Neural cell (in vitro differentiated cells): Measurements from ENCODE around the gene AK1.

ENCODE experiments used
- POLR2AphosphoS5 ChIP-seq: IDR thresholded peaks from 2 replicates; pipeline ENCODE4 v1.6.1; 2012
- TF ChIP-seq, protein P1 (sequence below): fragments of 450-650 bp; IDR thresholded peaks from 2 replicates; pipeline ENCODE4 v1.5.1; 2014; ENCODE audit warnings: antibody characterized with exemption, mild to moderate bottlenecking, moderate library complexity; ENCODE audit not compliant: poor library complexity, severe bottlenecking

DNA sequence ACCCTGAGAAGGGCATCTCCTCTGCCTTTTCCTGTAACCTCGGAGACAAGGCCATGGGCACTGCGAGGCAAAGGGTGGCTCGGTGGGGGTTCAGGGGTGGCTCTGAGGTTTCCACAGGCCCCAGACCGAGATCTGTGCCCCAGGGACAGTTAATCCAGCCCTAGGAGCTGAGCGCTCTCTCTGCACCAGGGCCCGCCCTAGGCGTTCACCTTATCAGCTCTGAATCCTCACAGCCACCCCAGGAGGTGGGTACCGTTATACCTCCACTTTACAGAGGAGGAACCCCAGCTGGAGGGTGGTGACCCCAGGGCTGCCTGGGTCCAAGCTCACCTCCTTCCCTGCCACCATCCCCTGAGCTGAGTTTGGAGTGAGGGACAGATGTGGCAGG is 20.8 kb downstream of the AK1 start:
- TF ChIP-seq POLR2AphosphoS5: no peak
- TF ChIP-seq, protein P1, sequence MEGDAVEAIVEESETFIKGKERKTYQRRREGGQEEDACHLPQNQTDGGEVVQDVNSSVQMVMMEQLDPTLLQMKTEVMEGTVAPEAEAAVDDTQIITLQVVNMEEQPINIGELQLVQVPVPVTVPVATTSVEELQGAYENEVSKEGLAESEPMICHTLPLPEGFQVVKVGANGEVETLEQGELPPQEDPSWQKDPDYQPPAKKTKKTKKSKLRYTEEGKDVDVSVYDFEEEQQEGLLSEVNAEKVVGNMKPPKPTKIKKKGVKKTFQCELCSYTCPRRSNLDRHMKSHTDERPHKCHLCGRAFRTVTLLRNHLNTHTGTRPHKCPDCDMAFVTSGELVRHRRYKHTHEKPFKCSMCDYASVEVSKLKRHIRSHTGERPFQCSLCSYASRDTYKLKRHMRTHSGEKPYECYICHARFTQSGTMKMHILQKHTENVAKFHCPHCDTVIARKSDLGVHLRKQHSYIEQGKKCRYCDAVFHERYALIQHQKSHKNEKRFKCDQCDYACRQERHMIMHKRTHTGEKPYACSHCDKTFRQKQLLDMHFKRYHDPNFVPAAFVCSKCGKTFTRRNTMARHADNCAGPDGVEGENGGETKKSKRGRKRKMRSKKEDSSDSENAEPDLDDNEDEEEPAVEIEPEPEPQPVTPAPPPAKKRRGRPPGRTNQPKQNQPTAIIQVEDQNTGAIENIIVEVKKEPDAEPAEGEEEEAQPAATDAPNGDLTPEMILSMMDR: no peak
